Measurements from ENCODE around the gene RELA. TPM values are rescaled to one million over a fixed set of nuclear protein-coding genes. Genes with fewer than 3 reads are reported as not detected.
"Not testable (repeated sequence)": the region's sequence is repeated elsewhere in the genome, so short reads cannot be mapped to it uniquely, and the experiment has no call there.

The RELA gene
- total RNA-seq, 1 experiment from 2014 or later = 76.4 TPM

DNA sequence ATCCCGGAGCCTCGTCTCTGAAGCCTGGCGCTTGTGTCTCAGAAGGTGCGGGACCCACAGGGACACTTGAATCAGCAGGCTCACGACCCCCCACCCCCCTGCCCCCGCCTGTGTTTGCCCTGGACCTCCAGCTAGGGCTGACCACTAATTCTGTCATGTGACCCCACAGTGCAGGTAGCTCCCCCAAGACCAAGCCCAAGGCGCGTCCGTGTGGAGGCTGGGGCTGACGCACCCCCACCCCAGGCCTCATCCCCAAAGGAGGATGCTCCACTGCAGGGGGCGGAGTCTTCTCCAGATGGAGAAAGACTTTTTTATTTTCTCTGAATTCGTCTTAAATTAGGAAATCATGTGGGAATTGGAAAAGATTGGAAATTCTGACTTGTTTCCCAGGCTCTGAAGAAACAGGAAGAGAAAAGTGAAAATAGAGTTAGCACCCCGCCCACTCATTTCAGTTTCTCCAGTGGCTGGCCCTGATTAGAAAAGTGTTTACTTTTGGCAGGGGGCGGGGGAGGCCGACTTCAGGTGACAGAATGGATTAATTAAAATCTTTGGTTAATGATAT is 1.0 kb upstream of the RELA start:
- Mint-ChIP-seq H3K27me3 (ENCODE audit: unreplicated experiment) (no peaks in the 10 kb centered on the region), H3K4me3 (ENCODE audit: low read depth, unreplicated experiment) (peak overlapping the region; percentile 78), H3K4me1 (ENCODE audit: low read depth, unreplicated experiment) (peaks cover 8% of the 10 kb centered on the region), H3K36me3 (ENCODE audit: insufficient read depth, unreplicated experiment) (peaks cover 43% of the 10 kb centered on the region), H3K9me3 (ENCODE audit: low read depth, unreplicated experiment) (no peaks in the 10 kb centered on the region), H3K27ac (ENCODE audit: unreplicated experiment) (peak overlapping the region; percentile 75)
- intact Hi-C loops (cut with micrococcal nuclease; ENCODE audit: unreplicated experiment) = no loop called here
- TF ChIP-seq, protein P1, sequence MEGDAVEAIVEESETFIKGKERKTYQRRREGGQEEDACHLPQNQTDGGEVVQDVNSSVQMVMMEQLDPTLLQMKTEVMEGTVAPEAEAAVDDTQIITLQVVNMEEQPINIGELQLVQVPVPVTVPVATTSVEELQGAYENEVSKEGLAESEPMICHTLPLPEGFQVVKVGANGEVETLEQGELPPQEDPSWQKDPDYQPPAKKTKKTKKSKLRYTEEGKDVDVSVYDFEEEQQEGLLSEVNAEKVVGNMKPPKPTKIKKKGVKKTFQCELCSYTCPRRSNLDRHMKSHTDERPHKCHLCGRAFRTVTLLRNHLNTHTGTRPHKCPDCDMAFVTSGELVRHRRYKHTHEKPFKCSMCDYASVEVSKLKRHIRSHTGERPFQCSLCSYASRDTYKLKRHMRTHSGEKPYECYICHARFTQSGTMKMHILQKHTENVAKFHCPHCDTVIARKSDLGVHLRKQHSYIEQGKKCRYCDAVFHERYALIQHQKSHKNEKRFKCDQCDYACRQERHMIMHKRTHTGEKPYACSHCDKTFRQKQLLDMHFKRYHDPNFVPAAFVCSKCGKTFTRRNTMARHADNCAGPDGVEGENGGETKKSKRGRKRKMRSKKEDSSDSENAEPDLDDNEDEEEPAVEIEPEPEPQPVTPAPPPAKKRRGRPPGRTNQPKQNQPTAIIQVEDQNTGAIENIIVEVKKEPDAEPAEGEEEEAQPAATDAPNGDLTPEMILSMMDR (IDR thresholded peaks at IDR 0.05; ENCODE audit: unreplicated experiment) = no peak
- CTCF ChIA-PET = interaction anchor here (1.2 to 1.4 kb wide), 2 partner anchors 11 to 225 kb away, joined by 5 to 7 read pairs; partner anchors contain the start of gene FIBP
- BruUV-seq (replicated peaks) = no TSS peak
- DNase-seq = peak; percentile 32

DNA sequence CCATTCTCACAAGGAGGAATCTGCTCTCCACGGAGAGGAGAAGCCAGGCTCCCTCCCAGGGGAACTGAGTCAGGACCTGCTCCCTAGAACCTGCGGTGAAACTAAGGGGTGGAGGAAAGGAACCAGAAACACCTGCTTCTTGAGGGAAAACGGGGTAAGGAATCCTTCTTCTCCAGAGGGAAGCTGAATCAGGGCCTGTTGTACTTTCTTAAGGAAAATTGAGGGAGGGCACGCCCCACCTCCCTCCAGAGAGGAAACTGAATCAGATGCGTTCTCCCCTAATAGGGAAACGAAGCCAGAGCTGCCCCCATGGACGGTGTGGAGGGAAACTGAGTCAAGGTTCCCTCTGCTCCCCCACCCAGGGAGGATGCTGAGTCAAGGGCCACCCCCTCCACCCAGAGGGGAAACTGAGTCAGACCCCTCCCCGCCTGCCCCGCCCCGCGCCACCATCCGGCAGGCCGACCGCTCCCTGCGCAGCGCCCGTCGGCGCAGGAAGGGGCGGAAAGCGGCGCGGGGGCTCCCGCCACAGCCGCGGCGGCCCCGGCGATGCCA is 393 bp downstream of the RELA start:
- H3K36me3 Mint-ChIP-seq (ENCODE audit: insufficient read depth, unreplicated experiment) = peaks cover 56% of the 10 kb centered on the region
- CTCF ChIA-PET = interaction anchor here (0.9 to 1.4 kb wide), 2 partner anchors 10 to 198 kb away, joined by 3 to 5 read pairs; no protein-coding TSS in a partner anchor

DNA sequence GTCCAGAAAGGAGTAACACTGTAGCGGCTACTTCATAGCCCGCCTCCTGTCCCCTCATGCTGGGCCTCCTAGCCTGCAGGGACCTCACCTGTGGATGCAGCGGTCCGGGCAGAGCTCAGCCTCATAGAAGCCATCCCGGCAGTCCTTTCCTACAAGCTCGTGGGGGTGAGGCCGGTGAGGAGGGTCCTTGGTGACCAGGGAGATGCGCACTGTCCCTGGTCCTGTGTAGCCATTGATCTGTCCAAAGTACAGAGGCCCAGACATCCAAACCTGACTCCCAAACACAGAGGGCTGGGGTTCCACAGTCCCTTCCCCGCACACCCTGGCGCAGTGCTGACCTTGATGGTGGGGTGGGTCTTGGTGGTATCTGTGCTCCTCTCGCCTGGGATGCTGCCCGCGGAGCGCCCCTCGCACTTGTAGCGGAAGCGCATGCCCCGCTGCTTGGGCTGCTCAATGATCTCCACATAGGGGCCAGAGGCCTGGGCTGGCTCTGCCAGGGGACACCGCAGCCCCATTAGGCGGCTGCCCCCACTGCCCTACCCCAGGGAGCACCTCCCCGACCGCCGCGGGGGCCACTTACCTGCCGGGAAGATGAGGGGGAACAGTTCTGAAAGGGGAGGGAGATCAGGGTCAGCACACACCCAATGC is 993 bp downstream of the RELA start:
- DNase-seq = no peak
- TF ChIP-seq, protein P1 (IDR thresholded peaks at IDR 0.05; ENCODE audit: unreplicated experiment) = no peak
- no peak overlapping the region for H3K27ac Mint-ChIP-seq (ENCODE audit: unreplicated experiment)
- H3K36me3 Mint-ChIP-seq (ENCODE audit: insufficient read depth, unreplicated experiment) = peaks cover 60% of the 10 kb centered on the region
- CTCF ChIA-PET = no interaction called here
- no peaks in the 10 kb centered on the region for H3K9me3 Mint-ChIP-seq (ENCODE audit: low read depth, unreplicated experiment)
- intact Hi-C loops (cut with micrococcal nuclease; ENCODE audit: unreplicated experiment) = no loop called here
- H3K4me3 Mint-ChIP-seq (ENCODE audit: low read depth, unreplicated experiment) = peak overlapping the region; percentile 78
- no TSS peak for BruUV-seq (replicated peaks)
- peaks cover 8% of the 10 kb centered on the region for H3K4me1 Mint-ChIP-seq (ENCODE audit: low read depth, unreplicated experiment)
- no peaks in the 10 kb centered on the region for H3K27me3 Mint-ChIP-seq (ENCODE audit: unreplicated experiment)

More for the DNA sequence above, 393 bp downstream of the RELA start:
- no peak overlapping the region for H3K27ac Mint-ChIP-seq (ENCODE audit: unreplicated experiment)
- TSS peak; percentile 69 for BruUV-seq (replicated peaks)
- intact Hi-C loops (cut with micrococcal nuclease; ENCODE audit: unreplicated experiment) = no loop called here
- DNase-seq = no peak
- H3K27me3 Mint-ChIP-seq (ENCODE audit: unreplicated experiment) = no peaks in the 10 kb centered on the region
- peak overlapping the region; percentile 78 for H3K4me3 Mint-ChIP-seq (ENCODE audit: low read depth, unreplicated experiment)
- H3K4me1 Mint-ChIP-seq (ENCODE audit: low read depth, unreplicated experiment) = peaks cover 8% of the 10 kb centered on the region
- TF ChIP-seq, protein P1 (IDR thresholded peaks at IDR 0.05; ENCODE audit: unreplicated experiment) = no peak
- no peaks in the 10 kb centered on the region for H3K9me3 Mint-ChIP-seq (ENCODE audit: low read depth, unreplicated experiment)

DNA sequence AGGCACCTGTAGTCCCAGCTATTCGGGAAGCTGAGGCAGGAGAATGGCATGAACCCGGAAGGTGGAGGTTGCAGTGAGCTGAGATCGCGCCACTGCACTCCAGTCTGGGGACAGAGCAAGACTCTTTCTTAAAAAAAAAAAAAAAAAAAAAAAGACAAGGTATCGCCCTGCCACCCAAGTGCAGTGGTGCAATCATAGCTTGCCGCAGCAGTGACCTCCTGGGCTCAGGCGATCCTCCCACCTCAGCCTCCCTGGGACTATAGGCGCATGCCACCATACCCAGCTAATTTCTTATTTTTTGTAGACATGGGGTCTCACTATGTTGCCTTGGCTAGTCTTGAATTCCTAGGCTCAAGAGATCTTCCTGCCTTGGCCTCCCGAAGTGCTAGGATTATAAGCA is 1.8 kb downstream of the RELA start:
- CTCF ChIA-PET; DNase-seq; BruUV-seq (replicated peaks); intact Hi-C loops (cut with micrococcal nuclease; ENCODE audit: unreplicated experiment); H3K27me3 Mint-ChIP-seq (ENCODE audit: unreplicated experiment); H3K4me1 Mint-ChIP-seq (ENCODE audit: low read depth, unreplicated experiment); H3K9me3 Mint-ChIP-seq (ENCODE audit: low read depth, unreplicated experiment); H3K27ac Mint-ChIP-seq (ENCODE audit: unreplicated experiment): not testable (repeated sequence)
- Mint-ChIP-seq H3K36me3 (ENCODE audit: insufficient read depth, unreplicated experiment) (peaks cover 68% of the 10 kb centered on the region), H3K4me3 (ENCODE audit: low read depth, unreplicated experiment) (peak overlapping the region; percentile 78)

DNA sequence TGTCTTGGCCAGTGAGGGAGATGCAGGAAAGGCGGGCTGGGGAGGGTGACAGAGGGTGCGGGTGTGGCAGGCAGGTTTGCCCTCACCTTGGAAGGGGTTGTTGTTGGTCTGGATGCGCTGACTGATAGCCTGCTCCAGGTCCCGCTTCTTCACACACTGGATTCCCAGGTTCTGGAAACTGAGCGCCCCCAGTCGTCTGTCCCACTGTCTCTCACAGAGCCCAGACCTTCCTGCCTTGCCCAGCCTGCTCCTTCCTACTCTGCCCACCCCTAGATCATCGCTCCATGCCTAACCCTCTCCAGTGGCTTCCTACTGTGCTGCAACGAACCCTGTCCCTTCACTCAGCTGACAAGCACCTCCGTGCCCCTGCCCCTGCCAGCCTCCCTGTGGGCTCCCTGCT is 2.7 kb downstream of the RELA start:
- Mint-ChIP-seq H3K4me3 (ENCODE audit: low read depth, unreplicated experiment) (no peak overlapping the region), H3K36me3 (ENCODE audit: insufficient read depth, unreplicated experiment) (peaks cover 77% of the 10 kb centered on the region), H3K27ac (ENCODE audit: unreplicated experiment) (no peak overlapping the region), H3K4me1 (ENCODE audit: low read depth, unreplicated experiment) (peaks cover 8% of the 10 kb centered on the region), H3K27me3 (ENCODE audit: unreplicated experiment) (no peaks in the 10 kb centered on the region), H3K9me3 (ENCODE audit: low read depth, unreplicated experiment) (no peaks in the 10 kb centered on the region)
- DNase-seq = no peak
- CTCF ChIA-PET = no interaction called here
- intact Hi-C loops (cut with micrococcal nuclease; ENCODE audit: unreplicated experiment) = no loop called here
- TF ChIP-seq, protein P1 (IDR thresholded peaks at IDR 0.05; ENCODE audit: unreplicated experiment) = no peak
- no TSS peak for BruUV-seq (replicated peaks)
